ENCODE data around the gene RFC4.

DNA sequence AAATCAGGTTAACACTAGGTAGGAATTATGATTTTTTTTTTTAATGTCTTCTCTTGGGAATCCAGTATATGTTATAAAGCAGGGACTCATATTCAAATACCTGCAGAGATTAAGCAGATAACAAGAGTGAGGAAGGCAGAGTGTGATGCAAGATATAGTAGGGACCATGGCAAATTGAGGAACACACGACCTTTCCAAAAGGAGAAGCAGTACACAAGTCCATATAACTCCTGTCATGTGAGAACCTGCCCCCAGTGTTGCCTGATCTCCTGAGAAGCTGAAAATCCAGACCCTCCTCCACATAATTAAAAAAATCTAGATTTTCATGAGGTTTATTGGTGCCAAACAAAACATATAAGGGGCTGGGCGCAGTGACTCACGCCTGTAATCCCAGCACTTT, 3.6 kb downstream of the RFC4 start:
- TF ChIP-seq, protein P1, sequence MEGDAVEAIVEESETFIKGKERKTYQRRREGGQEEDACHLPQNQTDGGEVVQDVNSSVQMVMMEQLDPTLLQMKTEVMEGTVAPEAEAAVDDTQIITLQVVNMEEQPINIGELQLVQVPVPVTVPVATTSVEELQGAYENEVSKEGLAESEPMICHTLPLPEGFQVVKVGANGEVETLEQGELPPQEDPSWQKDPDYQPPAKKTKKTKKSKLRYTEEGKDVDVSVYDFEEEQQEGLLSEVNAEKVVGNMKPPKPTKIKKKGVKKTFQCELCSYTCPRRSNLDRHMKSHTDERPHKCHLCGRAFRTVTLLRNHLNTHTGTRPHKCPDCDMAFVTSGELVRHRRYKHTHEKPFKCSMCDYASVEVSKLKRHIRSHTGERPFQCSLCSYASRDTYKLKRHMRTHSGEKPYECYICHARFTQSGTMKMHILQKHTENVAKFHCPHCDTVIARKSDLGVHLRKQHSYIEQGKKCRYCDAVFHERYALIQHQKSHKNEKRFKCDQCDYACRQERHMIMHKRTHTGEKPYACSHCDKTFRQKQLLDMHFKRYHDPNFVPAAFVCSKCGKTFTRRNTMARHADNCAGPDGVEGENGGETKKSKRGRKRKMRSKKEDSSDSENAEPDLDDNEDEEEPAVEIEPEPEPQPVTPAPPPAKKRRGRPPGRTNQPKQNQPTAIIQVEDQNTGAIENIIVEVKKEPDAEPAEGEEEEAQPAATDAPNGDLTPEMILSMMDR (IDR thresholded peaks at IDR 0.05): no peak
- TF ChIP-seq POLR2A (IDR thresholded peaks at IDR 0.05): no peak

Measured in thyroid gland (tissue), 4 donors.